OCI-LY1 (cell line): Measurements from ENCODE around the gene EDN3.

Source experiments
- H2AFZ ChIP-seq: fragments of 200-600 bp; sonication (generic), shearing (Covaris generic); 2 replicates; pipeline ENCODE4 v1.6.0; 2014; ENCODE audit warnings: antibody characterized with exemption, mild to moderate bottlenecking, low read length
- H3F3A ChIP-seq: fragments of 200-600 bp; sonication (generic), shearing (Covaris generic); 2 replicates; pipeline ENCODE4 v1.6.0; 2014; ENCODE audit warnings: mild to moderate bottlenecking, antibody characterized with exemption, low read length, moderate library complexity; ENCODE audit not compliant: insufficient read depth
- H3K27ac ChIP-seq: fragments of 200-600 bp; sonication (generic); 2 replicates; pipeline ENCODE4 v1.5.1; 2014; ENCODE audit warnings: low read length, mixed run types, mild to moderate bottlenecking, low read depth; ENCODE audit not compliant: poor library complexity, severe bottlenecking
- H3K27me3 ChIP-seq: fragments of 200-600 bp; sonication (generic); 2 replicates; pipeline ENCODE4 v1.6.0; 2014; ENCODE audit warnings: antibody characterized with exemption, mild to moderate bottlenecking, low read length, moderate library complexity; ENCODE audit not compliant: insufficient read depth
- H3K36me3 ChIP-seq: fragments of 200-600 bp; sonication (generic); 2 replicates; pipeline ENCODE4 v1.6.1; 2014; ENCODE audit warnings: mild to moderate bottlenecking, antibody characterized with exemption, low read length, moderate library complexity, mixed read lengths; ENCODE audit not compliant: insufficient read depth
- H3K4me1 ChIP-seq: fragments of 200-600 bp; sonication (generic); 2 replicates; pipeline ENCODE4 v1.5.1; 2014; ENCODE audit warnings: mild to moderate bottlenecking, low read length, moderate library complexity; ENCODE audit not compliant: insufficient read depth, severe bottlenecking
- H3K4me2 ChIP-seq: fragments of 200-600 bp; sonication (generic), shearing (Covaris generic); 2 replicates; pipeline ENCODE4 v1.6.1; 2014; ENCODE audit warnings: low read length
- H3K4me3 ChIP-seq: fragments of 200-600 bp; sonication (generic); 2 replicates; pipeline ENCODE4 v1.5.1; 2014; ENCODE audit warnings: low read length, low read depth, mild to moderate bottlenecking, mixed read lengths; ENCODE audit not compliant: poor library complexity, severe bottlenecking
- H3K79me2 ChIP-seq: fragments of 200-600 bp; shearing (Covaris generic); 2 replicates; pipeline ENCODE4 v1.6.1; 2016; ENCODE audit warnings: mixed run types, low read length, mixed read lengths; ENCODE audit not compliant: insufficient read depth
- H3K9ac ChIP-seq: fragments of 200-600 bp; sonication (generic), shearing (Covaris generic); 2 replicates; pipeline ENCODE4 v1.6.1; 2014; ENCODE audit warnings: mild to moderate bottlenecking, low read length, mixed read lengths
- H3K9me2 ChIP-seq: fragments of 200-600 bp; sonication (generic), shearing (Covaris generic); 2 replicates; pipeline ENCODE4 v1.6.1; 2014; ENCODE audit warnings: low read depth, mild to moderate bottlenecking, low read length, mixed read lengths
- H3K9me3 ChIP-seq: fragments of 200-600 bp; shearing (Covaris generic); 2 replicates; pipeline ENCODE4 v1.6.1; 2014; ENCODE audit warnings: low read length, mixed read lengths
- H4K20me1 ChIP-seq: fragments of 200-600 bp; sonication (generic), shearing (Covaris generic); 2 replicates; pipeline ENCODE4 v1.6.0; 2016; ENCODE audit warnings: mild to moderate bottlenecking, low read length; ENCODE audit not compliant: insufficient read depth
- CTCF ChIP-seq: fragments of 200-600 bp; sonication (generic), shearing (Covaris generic); IDR thresholded peaks from 2 replicates; pipeline ENCODE4 v1.5.1; 2017; ENCODE audit warnings: mild to moderate bottlenecking, antibody characterized with exemption, low read length, moderate library complexity, mixed read lengths
- EZH2 ChIP-seq: fragments of 200-600 bp; sonication (generic), shearing (Covaris generic); IDR thresholded peaks from 2 replicates; pipeline ENCODE4 v1.8.0; 2017; ENCODE audit warnings: borderline replicate concordance, mixed run types, mild to moderate bottlenecking, antibody characterized with exemption, low read length, moderate library complexity, mixed read lengths

EDN3 gene

DNA sequence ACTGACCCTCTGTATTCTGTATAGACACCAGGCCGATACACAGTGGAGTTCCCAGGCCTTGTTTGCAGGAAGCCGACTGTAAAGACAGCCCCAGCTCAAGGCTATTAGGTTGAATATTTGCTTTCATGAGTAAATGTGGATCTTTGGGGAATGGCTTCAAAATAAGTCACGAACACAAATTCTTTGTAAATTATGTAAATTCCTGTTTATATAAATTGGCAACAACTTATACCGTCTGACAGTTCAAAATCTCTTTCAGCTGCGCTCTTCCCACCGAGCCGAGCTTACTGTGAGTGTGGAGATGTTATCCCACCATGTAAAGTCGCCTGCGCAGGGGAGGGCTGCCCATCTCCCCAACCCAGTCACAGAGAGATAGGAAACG, 24.7 kb downstream of the EDN3 start:
- Histone ChIP-seq H3K9me3 (no peaks in the 10 kb centered on the region), H3K4me2 (no peak overlapping the region), H3K79me2 (no peaks in the 10 kb centered on the region), H3K27me3 (no peaks in the 10 kb centered on the region), H3K36me3 (no peaks in the 10 kb centered on the region), H3K9ac (no peak overlapping the region), H3F3A (no peaks in the 10 kb centered on the region), H4K20me1 (no peaks in the 10 kb centered on the region), H2AFZ (no peak overlapping the region), H3K9me2 (no peaks in the 10 kb centered on the region), H3K4me1 (no peaks in the 10 kb centered on the region), H3K4me3 (no peak overlapping the region), H3K27ac (no peak overlapping the region)
- no peak for TF ChIP-seq CTCF
- no peak for TF ChIP-seq EZH2

GRCh38 chr20:59326188-59326587, 25.8 kb downstream of the EDN3 start:
- no peaks in the 10 kb centered on the region for H3K9me2 ChIP-seq
- H3K4me1 ChIP-seq, result no peaks in the 10 kb centered on the region
- no peaks in the 10 kb centered on the region for H3F3A ChIP-seq
- no peak overlapping the region for H2AFZ ChIP-seq
- no peaks in the 10 kb centered on the region for H3K27me3 ChIP-seq
- no peak overlapping the region for H3K27ac ChIP-seq
- H3K4me2 ChIP-seq, result no peak overlapping the region
- no peak overlapping the region for H3K4me3 ChIP-seq
- H4K20me1 ChIP-seq, result no peaks in the 10 kb centered on the region
- H3K36me3 ChIP-seq, result no peaks in the 10 kb centered on the region
- no peaks in the 10 kb centered on the region for H3K79me2 ChIP-seq
- no peak overlapping the region for H3K9ac ChIP-seq
- H3K9me3 ChIP-seq, result no peaks in the 10 kb centered on the region
- TF ChIP-seq EZH2 (no peak), CTCF (no peak)

DNA sequence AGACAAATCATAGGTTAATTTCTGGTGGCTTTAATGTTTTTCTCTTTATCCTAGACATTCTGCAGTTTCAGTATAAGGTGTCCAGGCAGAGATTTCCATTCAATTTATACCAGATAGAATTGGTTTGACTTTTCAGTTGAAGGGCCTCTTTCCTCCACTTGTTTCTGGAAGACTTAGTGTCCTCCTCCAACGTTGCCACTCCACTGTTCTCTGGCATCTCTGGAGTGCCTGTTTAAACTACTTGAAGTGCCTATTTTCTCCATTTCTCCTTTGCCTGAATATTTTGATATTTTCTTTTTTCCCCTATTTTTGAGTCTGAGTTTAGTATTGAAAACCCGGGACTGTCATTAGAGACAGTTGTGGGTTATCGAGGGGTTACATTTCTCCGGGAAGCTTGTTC, 27.7 kb downstream of the EDN3 start:
- no peaks in the 10 kb centered on the region for H3K27me3 ChIP-seq
- TF ChIP-seq CTCF (no peak), EZH2 (no peak)

More for the DNA sequence above, 27.7 kb downstream of the EDN3 start:
- Histone ChIP-seq H3K9ac (no peak overlapping the region), H3K36me3 (no peaks in the 10 kb centered on the region), H3K4me1 (no peaks in the 10 kb centered on the region), H3K4me2 (no peak overlapping the region), H4K20me1 (no peaks in the 10 kb centered on the region), H3K79me2 (no peaks in the 10 kb centered on the region), H2AFZ (no peak overlapping the region), H3F3A (no peaks in the 10 kb centered on the region), H3K9me2 (no peaks in the 10 kb centered on the region), H3K27ac (no peak overlapping the region), H3K4me3 (no peak overlapping the region), H3K9me3 (no peaks in the 10 kb centered on the region)
